GM12892 (cell line): ENCODE results near the gene TPM2.

Experiments used
- POLR2A ChIP-seq: IDR thresholded peaks from 2 replicates; pipeline ENCODE4 v1.6.1; 2011; ENCODE audit warnings: low read depth, low read length, control low read depth
- POLR2AphosphoS5 ChIP-seq: IDR thresholded peaks from 2 replicates; pipeline ENCODE4 v1.6.1; 2011; ENCODE audit warnings: low read depth, low read length, control low read depth
- TAF1 ChIP-seq: IDR thresholded peaks from 2 replicates; pipeline ENCODE4 v1.6.1; 2011; ENCODE audit warnings: low read depth, mild to moderate bottlenecking, control low read depth, low read length, borderline replicate concordance

- TF ChIP-seq POLR2A, result no peak
- no peak for TF ChIP-seq POLR2AphosphoS5
- no peak for TF ChIP-seq TAF1
Measured at GRCh38 chr9:35697486-35697885, 7.8 kb upstream of the TPM2 start.
